NCI-H1436 treated with DMSO at 0.1 percent for 48 hours (cell line): ENCODE measurements around the gene SNCG.
"Not testable (repeated sequence)": the region's sequence is repeated elsewhere in the genome, so short reads cannot be mapped to it uniquely, and the experiment has no call there.

Experiments
- DNase-seq: peaks from one replicate; lab custom pipeline; 2025; lab: John Stamatoyannopoulos, UW

SNCG gene

GRCh38 chr10:86961481-86962091 is 3.2 kb downstream of the SNCG start:
- DNase-seq, result no peak

GRCh38 chr10:86962136-86962980 is 4.0 kb downstream of the SNCG start:
- DNase-seq, result no peak

- no peak for DNase-seq
Observed at GRCh38 chr10:86962981-86963310, 4.5 kb downstream of the SNCG start.

- DNase-seq, result no peak
Observed at GRCh38 chr10:86963341-86963919, 5.0 kb downstream of the SNCG start.

GRCh38 chr10:86964061-86964846 is 5.9 kb downstream of the SNCG start:
- no peak for DNase-seq

GRCh38 chr10:86964847-86965190 is 6.4 kb downstream of the SNCG start:
- DNase-seq, result no peak

- DNase-seq, result no peak
Observed at GRCh38 chr10:86965986-86966654, 7.7 kb downstream of the SNCG start.

- no peak for DNase-seq
Observed at GRCh38 chr10:86967481-86967941, 9.1 kb downstream of the SNCG start.

GRCh38 chr10:86968271-86968993 is 10.0 kb downstream of the SNCG start, which contains the start of gene ADIRF:
ADIRF (plus strand) TSS chr10:86968482; CDS start chr10:86968545, 63 bp downstream.
- no peak for DNase-seq

- no peak for DNase-seq
Observed at GRCh38 chr10:86968994-86969355, 10.6 kb downstream of the SNCG start.

- DNase-seq, result no peak
Observed at GRCh38 chr10:86969421-86970041, 11.1 kb downstream of the SNCG start.

GRCh38 chr10:86970162-86970981 is 12.0 kb downstream of the SNCG start:
- DNase-seq, result no peak

GRCh38 chr10:86970982-86971231 is 12.5 kb downstream of the SNCG start:
- DNase-seq, result no peak

- no peak for DNase-seq
Observed at GRCh38 chr10:86971232-86971991, 13.0 kb downstream of the SNCG start.

GRCh38 chr10:86972613-86973380 is 14.4 kb downstream of the SNCG start:
- DNase-seq, result no peak

GRCh38 chr10:86974484-86974883 is 16.1 kb downstream of the SNCG start:
- no peak for DNase-seq

GRCh38 chr10:86976362-86977056 is 18.1 kb downstream of the SNCG start:
- no peak for DNase-seq

- DNase-seq, result not testable (repeated sequence)
Observed at GRCh38 chr10:86978457-86978856, 20.1 kb downstream of the SNCG start.
